Lung (tissue), 12 donors: ENCODE results near the gene PORCN. TPM values are rescaled to one million over a fixed set of nuclear protein-coding genes. Genes with fewer than 3 reads are reported as not detected.

Source experiments
- ATAC-seq: fragments of 200-7000 bp; cut with Tn5 transposase; one replicate; pipeline ENCODE4 v1.9.1; 2020; ENCODE audit warnings: moderate number of reproducible peaks; ENCODE audit not compliant: insufficient read depth, low FRiP score
- DNase-seq, 3 donors: peaks; one replicate each; pipeline ENCODE4 v3.0.0-alpha.2; 2013 to 2017
- H3K27ac ChIP-seq, 2 donors: one replicate each; pipeline ENCODE4 v1.5.1; 2013; ENCODE audit warnings: mild to moderate bottlenecking in 2 of 2, moderate library complexity in 2 of 2, control low read depth in 1 of 2, inconsistent platforms in 1 of 2, low read depth in 1 of 2, low read length in 1 of 2
- H3K27me3 ChIP-seq, 3 donors: one replicate each; pipeline ENCODE4 v1.5.1; 2013; ENCODE audit warnings: low read length in 2 of 3; ENCODE audit not compliant: control insufficient read depth in 3 of 3, insufficient read depth in 3 of 3
- H3K36me3 ChIP-seq, 4 donors: one replicate each; pipeline ENCODE4 v1.5.1; 2013; ENCODE audit warnings: low read length in 4 of 4, mild to moderate bottlenecking in 1 of 4, moderate library complexity in 1 of 4; ENCODE audit not compliant: control insufficient read depth in 4 of 4, insufficient read depth in 4 of 4
- H3K4me1 ChIP-seq, 5 donors: one replicate each; pipeline ENCODE4 v1.5.1; 2013; ENCODE audit warnings: low read length in 5 of 5, mild to moderate bottlenecking in 2 of 5, moderate library complexity in 1 of 5; ENCODE audit not compliant: control insufficient read depth in 5 of 5, insufficient read depth in 5 of 5
- H3K4me3 ChIP-seq: one replicate; pipeline ENCODE4 v1.5.1; 2013; ENCODE audit warnings: mild to moderate bottlenecking, control low read depth, moderate library complexity
- H3K9ac ChIP-seq, 2 donors: one replicate each; pipeline ENCODE4 v1.5.1; 2013; ENCODE audit warnings: low read length in 2 of 2, control low read depth in 1 of 2; ENCODE audit not compliant: insufficient read depth in 1 of 2
- H3K9me3 ChIP-seq, 4 donors: one replicate each; pipeline ENCODE4 v1.5.1; 2013; ENCODE audit warnings: low read length in 3 of 4, mild to moderate bottlenecking in 1 of 4, moderate library complexity in 1 of 4; ENCODE audit not compliant: control insufficient read depth in 4 of 4, insufficient read depth in 3 of 4
- CTCF ChIP-seq: IDR thresholded peaks from 2 replicates; pipeline ENCODE4 v1.5.1; 2012; ENCODE audit warnings: mild to moderate bottlenecking; ENCODE audit errors: control extremely low read depth, extremely low read depth
- WGBS, 2 donors: extraction: QIAGEN DNeasy Blood & Tissue Kit; methylation state at CpG; one replicate each; pipeline ENCODE4 v1.1.7; 2013; 5-methylcytosine and 5-hydroxymethylcytosine counted together
- polyA plus RNA-seq, 2 donors: library from polyadenylated mRNA; stranded (reverse); fragments of 200-250 nt; gene quantifications; one replicate each; pipeline ENCODE4 v1.2.1, GENCODE V29; 2013
- total RNA-seq, 2 donors: library from RNA; depleted of rRNA in 1 of 2; stranded (reverse); fragments of >200 nt in 1 of 2; gene quantifications; one replicate each; pipeline ENCODE4 v1.2.1, GENCODE V29; 2014 to 2021
- donor health status: control.
- donor health status: control.
- donor health status: Bipolar disorder and iron deficiency.
- donor health status: healthy.
- donor health status: DM: yes; HTN: yes; CAD: no.

Gene PORCN
- total and polyA plus RNA-seq, 4 donors, result 3.3 to 12.8 (median 11.8) TPM

- Histone ChIP-seq H3K36me3 (no peaks in the 10 kb centered on the region), H3K4me3 (peak overlapping the region; percentile 76), H3K9me3 (peaks cover 0 to 6% (median 0%) of the 10 kb centered on the region in 4 donors), H3K27ac (no peak overlapping the region), H3K9ac (peak overlapping the region in 1 of 2 donors; percentile 71), H3K27me3 (no peaks in the 10 kb centered on the region), H3K4me1 (peaks cover 0 to 4% (median 0%) of the 10 kb centered on the region in 5 donors)
- TF ChIP-seq CTCF, result no peak
- DNase-seq (no peak), ATAC-seq (no peak)
- WGBS, 2 donors, result 70 to 76% methylated on average over 9 to 11 of the region's 11 CpGs
Observed at GRCh38 chrX:48509619-48510018, 827 bp downstream of the PORCN start.

GRCh38 chrX:48511560-48511959, 2.8 kb downstream of the PORCN start:
- H3K27me3 ChIP-seq, result no peaks in the 10 kb centered on the region
- peaks cover 0 to 4% (median 0%) of the 10 kb centered on the region in 5 donors for H3K4me1 ChIP-seq
- no peak for ATAC-seq
- DNase-seq, result peak in 1 of 3 donors; percentile 5
- H3K4me3 ChIP-seq, result no peak overlapping the region
- TF ChIP-seq CTCF, result no peak
- H3K9me3 ChIP-seq, result peaks cover 0 to 6% (median 0%) of the 10 kb centered on the region in 4 donors
- 66 to 81% methylated on average over 3 to 4 of the region's 4 CpGs for WGBS, 2 donors
- peaks cover 0 to 4% (median 0%) of the 10 kb centered on the region in 4 donors for H3K36me3 ChIP-seq
- no peak overlapping the region for H3K9ac ChIP-seq
- no peak overlapping the region for H3K27ac ChIP-seq

DNA sequence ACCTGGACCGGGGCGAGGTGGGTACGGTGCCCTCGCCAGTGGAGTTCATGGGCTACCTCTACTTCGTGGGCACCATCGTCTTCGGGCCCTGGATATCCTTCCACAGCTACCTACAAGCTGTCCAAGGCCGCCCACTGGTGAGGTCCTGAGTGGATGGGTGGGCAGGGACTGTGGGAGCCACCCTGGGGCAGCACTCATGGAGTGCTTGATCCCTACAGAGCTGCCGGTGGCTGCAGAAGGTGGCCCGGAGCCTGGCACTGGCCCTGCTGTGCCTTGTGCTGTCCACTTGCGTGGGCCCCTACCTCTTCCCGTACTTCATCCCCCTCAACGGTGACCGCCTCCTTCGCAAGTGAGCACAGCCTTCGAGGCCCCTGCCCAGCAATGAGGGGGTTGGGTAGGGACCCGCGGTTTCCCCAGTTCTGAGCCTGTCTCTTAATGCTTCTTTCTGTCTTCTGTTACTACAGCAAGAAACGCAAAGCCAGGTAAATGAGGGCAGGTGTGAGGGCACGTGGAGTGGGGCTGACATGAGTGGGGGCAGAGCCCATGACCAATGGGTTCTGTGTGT, 3.7 kb downstream of the PORCN start:
- ATAC-seq (no peak), DNase-seq (no peak)
- H3K27ac ChIP-seq, result no peak overlapping the region
- peaks cover 0 to 6% (median 0%) of the 10 kb centered on the region in 4 donors for H3K9me3 ChIP-seq
- H3K4me1 ChIP-seq, result peaks cover 0 to 4% (median 0%) of the 10 kb centered on the region in 5 donors
- no peak for TF ChIP-seq CTCF
- no peaks in the 10 kb centered on the region for H3K27me3 ChIP-seq
- peaks cover 0 to 5% (median 0%) of the 10 kb centered on the region in 4 donors for H3K36me3 ChIP-seq
- H3K9ac ChIP-seq, result no peak overlapping the region
- WGBS, 2 donors, result 88 to 99% methylated on average over 17 to 20 of the region's 20 CpGs
- no peak overlapping the region for H3K4me3 ChIP-seq

GRCh38 chrX:48513670-48514069, 4.9 kb downstream of the PORCN start:
- Histone ChIP-seq H3K36me3 (peaks cover 0 to 5% (median 0%) of the 10 kb centered on the region in 4 donors), H3K4me3 (no peak overlapping the region), H3K9me3 (peaks cover 0 to 6% (median 0%) of the 10 kb centered on the region in 4 donors), H3K27ac (no peak overlapping the region), H3K27me3 (no peaks in the 10 kb centered on the region), H3K9ac (no peak overlapping the region), H3K4me1 (peaks cover 0 to 4% (median 0%) of the 10 kb centered on the region in 5 donors)
- no peak for TF ChIP-seq CTCF
- ATAC-seq, result no peak
- DNase-seq, result no peak
- WGBS, 2 donors, result 73 to 97% methylated on average over 4 of the region's 4 CpGs
